ENCODE measurements around the gene RHOBTB3. TPM values are rescaled to one million over a fixed set of nuclear protein-coding genes. Genes with fewer than 3 reads are reported as not detected.

RHOBTB3 gene
- total RNA-seq, 1 experiment from 2014 or later = 6.8 TPM

- Histone ChIP-seq H2BK5ac (ENCODE audit: insufficient read length, low read length) (no peak overlapping the region), H3K4me1 (ENCODE audit: insufficient read depth, low read length) (no peaks in the 10 kb centered on the region), H2BK120ac (ENCODE audit: low read depth, low read length, poor library complexity, severe bottlenecking) (no peak overlapping the region), H2AK5ac (ENCODE audit: insufficient read length, low read length) (no peak overlapping the region), H3K14ac (ENCODE audit: insufficient read depth, low read length) (no peak overlapping the region), H2BK20ac (ENCODE audit: low read depth, low read length, poor library complexity, severe bottlenecking) (no peak overlapping the region), H3K9ac (ENCODE audit: extremely low read depth, insufficient read length, low read length) (no peak overlapping the region), H3T11ph (ENCODE audit: low read length) (no peak overlapping the region), H2BK12ac (ENCODE audit: insufficient read length, low read depth, low read length) (no peak overlapping the region), H2AFZ (ENCODE audit: low read length) (no peak overlapping the region), H3K79me1 (ENCODE audit: insufficient read depth, low read depth, low read length, poor library complexity, severe bottlenecking) (no peaks in the 10 kb centered on the region), H4K8ac (replicated peaks; ENCODE audit: insufficient read length, low read depth, low read length) (no peak overlapping the region), H3K79me2 (ENCODE audit: insufficient read depth, low read length) (no peaks in the 10 kb centered on the region), H3K27ac (ENCODE audit: insufficient read length, low read depth, low read length) (no peak overlapping the region), H3K27me3 (ENCODE audit: insufficient read depth, low read length) (no peaks in the 10 kb centered on the region), H2BK15ac (ENCODE audit: low read depth, low read length) (no peak overlapping the region), H3K18ac (ENCODE audit: insufficient read length, low read depth, low read length) (no peak overlapping the region), H3K56ac (ENCODE audit: insufficient read length, low read depth, low read length) (no peak overlapping the region), H3K23me2 (ENCODE audit: insufficient read length, low read depth, low read length, poor library complexity, severe bottlenecking) (no peaks in the 10 kb centered on the region), H3K23ac (ENCODE audit: insufficient read length, low read depth, low read length) (no peak overlapping the region), H3K4me2 (ENCODE audit: insufficient read depth, insufficient read length, low read length) (no peak overlapping the region), H4K5ac (ENCODE audit: insufficient read length, low read depth, low read length) (no peak overlapping the region), H3K4ac (ENCODE audit: low read depth, low read length) (no peak overlapping the region), H3K9me3 (ENCODE audit: control insufficient read depth, low read depth, low read length) (no peaks in the 10 kb centered on the region), H4K91ac (ENCODE audit: insufficient read length, low read depth, low read length) (no peak overlapping the region), H4K20me1 (ENCODE audit: control insufficient read depth, insufficient read depth, insufficient read length) (no peaks in the 10 kb centered on the region)
- Mint-ChIP-seq H3K9me3 (no peaks in the 10 kb centered on the region), H3K27ac (no peak overlapping the region), H3K4me1 (peaks cover 4 to 6% of the 10 kb centered on the region in 2 experiments; a peak in 3 of 4 replicates), H3K36me3 (ENCODE audit: insufficient read depth in 1 of 3, low read depth in 3 of 3) (no peaks in the 10 kb centered on the region), H3K4me3 (no peak overlapping the region), H3K27me3 (ENCODE audit: low read depth) (no peaks in the 10 kb centered on the region)
- DNase-seq = no peak
- WGBS (ENCODE audit: extremely low coverage, insufficient read length, low lambda C conversion rate) = no CpG with 5 or more reads among the region's 6 CpGs
- TF ChIP-seq CTCF (conservative IDR thresholded peaks at IDR 0.05) = no peak
Observed at GRCh38 chr5:95803271-95804148, 72.4 kb downstream of the RHOBTB3 start.
